ENCODE results near the gene TNS4. TPM values are rescaled to one million over a fixed set of nuclear protein-coding genes. Genes with fewer than 3 reads are reported as not detected.

The TNS4 gene
- total RNA-seq, 1 donor from 2014 or later = not detected

DNA sequence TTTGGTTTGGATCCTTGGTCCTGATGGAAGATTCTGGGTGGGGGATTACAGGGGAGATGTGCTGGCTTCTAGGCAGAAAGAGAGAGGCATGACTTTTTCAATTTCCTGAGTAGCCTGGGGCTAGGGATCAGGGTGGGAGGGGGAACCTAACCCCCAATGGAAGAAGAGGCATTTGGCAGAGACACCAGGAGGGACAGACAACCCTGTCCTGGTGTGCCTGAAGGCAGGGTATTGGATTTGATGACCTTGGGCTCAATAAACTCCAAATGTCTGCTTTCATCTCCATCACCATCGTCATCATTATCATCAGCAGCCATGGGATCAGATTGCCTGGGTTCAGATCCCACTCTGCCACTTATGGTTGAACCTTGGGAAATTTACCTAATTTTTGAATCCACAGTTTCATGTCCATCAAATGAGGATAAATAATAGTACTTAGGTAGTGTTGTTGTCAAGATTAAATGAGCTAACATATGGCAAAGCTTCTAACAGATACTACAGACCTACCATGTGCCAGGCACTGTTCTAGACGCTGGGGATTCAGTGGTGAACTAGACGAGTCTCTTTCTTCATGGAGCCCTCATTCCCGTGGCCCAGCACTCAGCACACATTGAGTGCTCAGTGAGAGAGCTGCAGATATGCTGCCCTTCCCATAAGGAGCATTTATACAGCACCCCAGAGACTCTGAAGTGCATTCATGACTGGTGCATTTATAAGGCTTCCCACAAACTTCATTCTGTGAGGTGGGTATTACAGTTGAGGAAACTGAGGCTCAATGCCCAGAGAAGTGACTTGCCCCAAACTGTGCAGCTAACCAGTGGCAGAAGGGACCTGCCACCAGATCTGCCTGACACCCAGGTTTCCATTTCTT, 31.4 kb downstream of the TNS4 start:
- Mint-ChIP-seq H3K4me3 (ENCODE audit: low read depth) (no peak overlapping the region), H3K9me3 (ENCODE audit: low read depth) (peaks cover 6% of the 10 kb centered on the region), H3K27ac (no peak overlapping the region), H3K4me1 (ENCODE audit: low read depth) (peaks cover 3% of the 10 kb centered on the region), H3K36me3 (ENCODE audit: insufficient read depth) (no peaks in the 10 kb centered on the region), H3K27me3 (peaks cover 3% of the 10 kb centered on the region)
- no peak for DNase-seq (ENCODE audit: low spot score, unreplicated experiment)
- TF ChIP-seq, protein P1, sequence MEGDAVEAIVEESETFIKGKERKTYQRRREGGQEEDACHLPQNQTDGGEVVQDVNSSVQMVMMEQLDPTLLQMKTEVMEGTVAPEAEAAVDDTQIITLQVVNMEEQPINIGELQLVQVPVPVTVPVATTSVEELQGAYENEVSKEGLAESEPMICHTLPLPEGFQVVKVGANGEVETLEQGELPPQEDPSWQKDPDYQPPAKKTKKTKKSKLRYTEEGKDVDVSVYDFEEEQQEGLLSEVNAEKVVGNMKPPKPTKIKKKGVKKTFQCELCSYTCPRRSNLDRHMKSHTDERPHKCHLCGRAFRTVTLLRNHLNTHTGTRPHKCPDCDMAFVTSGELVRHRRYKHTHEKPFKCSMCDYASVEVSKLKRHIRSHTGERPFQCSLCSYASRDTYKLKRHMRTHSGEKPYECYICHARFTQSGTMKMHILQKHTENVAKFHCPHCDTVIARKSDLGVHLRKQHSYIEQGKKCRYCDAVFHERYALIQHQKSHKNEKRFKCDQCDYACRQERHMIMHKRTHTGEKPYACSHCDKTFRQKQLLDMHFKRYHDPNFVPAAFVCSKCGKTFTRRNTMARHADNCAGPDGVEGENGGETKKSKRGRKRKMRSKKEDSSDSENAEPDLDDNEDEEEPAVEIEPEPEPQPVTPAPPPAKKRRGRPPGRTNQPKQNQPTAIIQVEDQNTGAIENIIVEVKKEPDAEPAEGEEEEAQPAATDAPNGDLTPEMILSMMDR (IDR thresholded peaks at IDR 0.05; ENCODE audit: unreplicated experiment) = no peak

DNA sequence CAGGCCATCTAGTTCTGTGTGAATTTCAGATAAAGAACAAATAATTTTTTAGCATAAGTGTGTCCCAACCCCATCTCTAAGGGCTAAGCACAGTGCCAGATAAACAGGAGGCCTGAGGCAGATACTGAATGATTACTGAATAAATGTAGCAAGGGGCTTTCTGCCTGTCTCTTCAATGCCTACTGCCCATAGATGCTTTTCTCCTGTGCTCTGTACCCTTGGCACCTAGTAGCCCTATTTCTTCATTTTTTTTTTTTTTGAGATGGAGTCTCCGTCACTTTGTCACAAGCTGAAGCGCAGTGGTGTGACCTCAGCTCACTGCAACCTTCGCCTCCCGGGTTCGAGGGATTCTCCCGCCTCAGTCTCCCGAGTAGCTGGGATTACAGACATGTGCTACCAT, 32.9 kb downstream of the TNS4 start:
- TF ChIP-seq, protein P1 (IDR thresholded peaks at IDR 0.05; ENCODE audit: unreplicated experiment) = no peak
- peaks cover 3% of the 10 kb centered on the region for H3K27me3 Mint-ChIP-seq
- H3K9me3 Mint-ChIP-seq (ENCODE audit: low read depth) = peaks cover 6% of the 10 kb centered on the region
- DNase-seq (ENCODE audit: low spot score, unreplicated experiment) = no peak
- H3K4me1 Mint-ChIP-seq (ENCODE audit: low read depth) = peaks cover 3% of the 10 kb centered on the region
- H3K27ac Mint-ChIP-seq = no peak overlapping the region
- no peak overlapping the region for H3K4me3 Mint-ChIP-seq (ENCODE audit: low read depth)
- H3K36me3 Mint-ChIP-seq (ENCODE audit: insufficient read depth) = no peaks in the 10 kb centered on the region

DNA sequence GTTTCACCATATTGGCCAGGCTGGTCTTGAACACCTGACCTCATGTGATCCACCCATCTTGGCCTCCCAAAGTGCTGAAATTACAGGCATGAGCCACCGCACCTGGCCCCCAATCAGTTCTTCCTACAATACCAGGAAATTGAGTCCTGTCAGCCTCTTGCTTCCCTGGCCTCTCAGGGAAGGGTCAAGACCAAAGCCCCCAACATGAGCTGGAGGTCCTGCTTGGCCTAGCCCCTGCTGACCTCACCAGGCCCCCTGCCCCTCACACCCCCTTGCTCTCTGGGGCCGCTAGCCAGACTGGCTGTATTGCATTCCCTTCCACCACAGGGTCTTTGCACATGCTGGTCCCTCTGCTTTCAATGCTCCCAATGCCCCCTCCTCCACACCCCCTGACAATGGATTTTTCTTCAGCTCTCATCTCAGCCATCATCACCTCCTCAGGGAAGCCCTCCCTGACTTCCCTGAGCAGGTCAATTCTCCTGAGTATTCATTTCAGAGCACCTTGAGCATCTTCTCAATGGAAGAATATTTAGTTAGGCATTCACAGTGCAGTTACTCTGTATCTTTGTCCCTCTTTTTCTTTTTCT, 34.0 kb downstream of the TNS4 start:
- no peaks in the 10 kb centered on the region for H3K36me3 Mint-ChIP-seq (ENCODE audit: insufficient read depth)
- TF ChIP-seq, protein P1 (IDR thresholded peaks at IDR 0.05; ENCODE audit: unreplicated experiment) = no peak
- H3K27me3 Mint-ChIP-seq = peaks cover 3% of the 10 kb centered on the region
- no peak overlapping the region for H3K27ac Mint-ChIP-seq
- peaks cover 2% of the 10 kb centered on the region for H3K9me3 Mint-ChIP-seq (ENCODE audit: low read depth)
- DNase-seq (ENCODE audit: low spot score, unreplicated experiment) = no peak
- peaks cover 6% of the 10 kb centered on the region for H3K4me1 Mint-ChIP-seq (ENCODE audit: low read depth)
- H3K4me3 Mint-ChIP-seq (ENCODE audit: low read depth) = no peak overlapping the region

DNA sequence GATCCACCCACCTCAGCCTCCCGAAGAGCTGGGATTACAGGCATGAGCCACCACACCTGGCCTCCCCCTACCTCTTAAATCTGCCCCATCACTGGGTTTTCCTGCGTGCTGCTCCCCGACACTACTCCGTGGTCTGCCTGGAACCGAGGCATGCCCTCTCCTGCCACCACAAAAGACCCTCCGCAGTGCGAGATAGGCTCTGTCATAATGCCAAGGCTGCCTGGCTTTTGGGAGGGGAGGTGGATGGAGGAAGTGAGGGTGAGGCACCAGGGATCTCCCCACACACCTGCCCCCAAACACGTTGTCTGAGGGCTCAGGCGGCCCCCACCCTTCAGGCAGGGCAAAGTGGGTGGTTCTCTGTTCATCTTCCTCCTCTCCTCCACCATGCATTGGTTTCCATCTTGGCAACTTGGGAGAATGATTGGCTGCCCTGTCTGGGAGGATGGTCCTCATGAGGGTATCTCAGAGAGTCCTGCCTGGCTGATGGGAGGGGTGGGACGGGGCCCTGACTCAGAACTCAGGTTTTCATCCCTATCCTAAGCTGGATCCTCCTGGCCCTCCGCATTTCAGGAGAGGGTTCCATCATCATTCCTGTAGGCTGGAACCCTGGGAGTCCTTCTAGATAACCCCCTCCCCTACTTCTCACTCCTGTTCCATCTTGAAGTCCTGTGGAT, 35.0 kb downstream of the TNS4 start:
- Mint-ChIP-seq H3K36me3 (ENCODE audit: insufficient read depth) (no peaks in the 10 kb centered on the region), H3K27ac (no peak overlapping the region), H3K9me3 (ENCODE audit: low read depth) (no peaks in the 10 kb centered on the region), H3K27me3 (peaks cover 3% of the 10 kb centered on the region), H3K4me1 (ENCODE audit: low read depth) (peaks cover 6% of the 10 kb centered on the region), H3K4me3 (ENCODE audit: low read depth) (no peak overlapping the region)
- no peak for DNase-seq (ENCODE audit: low spot score, unreplicated experiment)
- TF ChIP-seq, protein P1 (IDR thresholded peaks at IDR 0.05; ENCODE audit: unreplicated experiment) = no peak

DNA sequence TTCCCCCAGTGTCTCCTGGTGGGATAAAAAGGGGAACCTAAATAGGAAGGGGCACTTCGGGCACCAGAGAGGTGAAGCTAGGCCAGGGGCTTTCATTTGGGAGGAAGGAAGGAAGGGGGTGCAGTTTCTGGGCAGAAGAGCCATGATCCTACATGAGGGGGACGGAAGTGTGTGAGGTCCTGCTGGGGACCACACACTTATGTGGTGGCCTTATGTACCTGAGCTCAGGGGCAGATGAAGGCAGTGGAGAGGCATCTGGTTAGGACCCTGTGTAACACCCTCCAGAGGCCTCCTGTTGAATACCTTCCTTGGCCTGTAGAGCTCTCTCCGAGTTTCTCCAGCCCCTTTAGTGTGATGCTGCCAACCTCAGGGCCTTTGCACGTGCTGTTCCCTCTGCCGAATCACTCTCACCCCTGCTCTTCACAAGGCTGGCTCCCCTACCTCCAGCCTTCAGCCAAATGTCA, 37.0 kb downstream of the TNS4 start:
- Mint-ChIP-seq H3K9me3 (ENCODE audit: low read depth) (no peaks in the 10 kb centered on the region), H3K27ac (no peak overlapping the region), H3K36me3 (ENCODE audit: insufficient read depth) (no peaks in the 10 kb centered on the region), H3K27me3 (peaks cover 3% of the 10 kb centered on the region), H3K4me3 (ENCODE audit: low read depth) (no peak overlapping the region), H3K4me1 (ENCODE audit: low read depth) (peaks cover 2% of the 10 kb centered on the region)
- TF ChIP-seq, protein P1 (IDR thresholded peaks at IDR 0.05; ENCODE audit: unreplicated experiment) = no peak
- no peak for DNase-seq (ENCODE audit: low spot score, unreplicated experiment)

Measured in progenitor cell of endocrine pancreas (in vitro differentiated cells).